ENCODE results near the gene SLC2A1. TPM values are rescaled to one million over a fixed set of nuclear protein-coding genes. Genes with fewer than 3 reads are reported as not detected.
A peak's percentile ranks its signal among the peaks of the same experiment; 100 is the strongest.

SLC2A1 gene
- total RNA-seq, 1 donor from 2014 or later, result 303 TPM

GRCh38 chr1:42956739-42957138 is 1.9 kb downstream of the SLC2A1 start:
- H3K4me1 Mint-ChIP-seq, result peaks cover 68% of the 10 kb centered on the region
- peak overlapping the region; percentile 98 for H3K4me3 Mint-ChIP-seq
- no peak for TF ChIP-seq CTCF (IDR thresholded peaks at IDR 0.05)
- Histone ChIP-seq H3K4me1 (peaks cover 57% of the 10 kb centered on the region), H3K9me3 (ENCODE audit: low read depth) (no peaks in the 10 kb centered on the region), H3F3A (ENCODE audit: low read depth) (peaks cover 7% of the 10 kb centered on the region), H2AFZ (replicated peaks) (no peak overlapping the region), H3K4me2 (peak overlapping the region; percentile 100), H3K4me3 (peak overlapping the region; percentile 100), H4K20me1 (ENCODE audit: low read depth) (peaks cover 69% of the 10 kb centered on the region), H3K79me2 (ENCODE audit: low read depth) (peaks cover 92% of the 10 kb centered on the region), H3K27ac (no peak overlapping the region), H3K27me3 (no peaks in the 10 kb centered on the region), H3K36me3 (peaks cover 3% of the 10 kb centered on the region), H3K9ac (peak overlapping the region; percentile 82)
- DNase-seq (ENCODE audit: low spot score), result no peak
- H3K9me3 Mint-ChIP-seq, result no peaks in the 10 kb centered on the region
- H3K27ac Mint-ChIP-seq, result peak overlapping the region; percentile 88
- peaks cover 13% of the 10 kb centered on the region for H3K27me3 Mint-ChIP-seq (ENCODE audit: insufficient read depth, low read depth)
- peaks cover 30% of the 10 kb centered on the region for H3K36me3 Mint-ChIP-seq

- H3K4me1 Mint-ChIP-seq, result peaks cover 64% of the 10 kb centered on the region
- H3K27me3 Mint-ChIP-seq (ENCODE audit: insufficient read depth, low read depth), result peaks cover 9% of the 10 kb centered on the region
- Histone ChIP-seq H3K4me1 (peaks cover 55% of the 10 kb centered on the region), H3K27me3 (no peaks in the 10 kb centered on the region), H3K9me3 (ENCODE audit: low read depth) (no peaks in the 10 kb centered on the region), H3K9ac (no peak overlapping the region), H3K27ac (peak overlapping the region; percentile 5), H3K4me3 (peak overlapping the region; percentile 100), H2AFZ (replicated peaks) (no peak overlapping the region), H3F3A (ENCODE audit: low read depth) (no peaks in the 10 kb centered on the region), H3K4me2 (peak overlapping the region; percentile 100), H4K20me1 (ENCODE audit: low read depth) (peaks cover 81% of the 10 kb centered on the region), H3K36me3 (peaks cover 3% of the 10 kb centered on the region), H3K79me2 (ENCODE audit: low read depth) (peaks cover 98% of the 10 kb centered on the region)
- TF ChIP-seq EZH2 (IDR thresholded peaks at IDR 0.05) (no peak), EZH2phosphoT487 (IDR thresholded peaks at IDR 0.05) (no peak), CTCF (IDR thresholded peaks at IDR 0.05) (no peak)
- no peaks in the 10 kb centered on the region for H3K9me3 Mint-ChIP-seq
- peak overlapping the region; percentile 70 for H3K27ac Mint-ChIP-seq
- H3K36me3 Mint-ChIP-seq, result peaks cover 38% of the 10 kb centered on the region
- DNase-seq (ENCODE audit: low spot score), result peak; percentile 61
- H3K4me3 Mint-ChIP-seq, result peak overlapping the region; percentile 98
These were observed 3.2 kb downstream of the SLC2A1 start for GRCh38 chr1:42955311-42956063.

GRCh38 chr1:42953182-42954180 is 5.2 kb downstream of the SLC2A1 start:
- Histone ChIP-seq H3K4me3 (peak overlapping the region; percentile 100), H3K9ac (no peak overlapping the region), H3K4me1 (peaks cover 70% of the 10 kb centered on the region), H4K20me1 (ENCODE audit: low read depth) (peaks cover 100% of the 10 kb centered on the region), H3K4me2 (peak overlapping the region; percentile 100), H3K27ac (peak overlapping the region; percentile 31), H3F3A (ENCODE audit: low read depth) (peaks cover 3% of the 10 kb centered on the region), H2AFZ (replicated peaks) (no peak overlapping the region), H3K27me3 (no peaks in the 10 kb centered on the region), H3K9me3 (ENCODE audit: low read depth) (no peaks in the 10 kb centered on the region), H3K79me2 (ENCODE audit: low read depth) (peaks cover 100% of the 10 kb centered on the region), H3K36me3 (peaks cover 3% of the 10 kb centered on the region)
- Mint-ChIP-seq H3K36me3 (peaks cover 45% of the 10 kb centered on the region), H3K9me3 (no peaks in the 10 kb centered on the region), H3K27ac (peak overlapping the region; percentile 86), H3K4me3 (peak overlapping the region; percentile 98), H3K4me1 (peaks cover 71% of the 10 kb centered on the region), H3K27me3 (ENCODE audit: insufficient read depth, low read depth) (peaks cover 11% of the 10 kb centered on the region)
- no peak for DNase-seq (ENCODE audit: low spot score)
- TF ChIP-seq CTCF (IDR thresholded peaks at IDR 0.05) (no peak), EZH2 (IDR thresholded peaks at IDR 0.05) (no peak), EZH2phosphoT487 (IDR thresholded peaks at IDR 0.05) (no peak)

Measured in neural progenitor cell (in vitro differentiated cells).